Measurements from ENCODE around the gene RIGI.
A peak's percentile ranks its signal among the peaks of the same experiment; 100 is the strongest.
"Not testable (repeated sequence)": the region's sequence is repeated elsewhere in the genome, so short reads cannot be mapped to it uniquely, and the experiment has no call there.

The RIGI gene

GRCh38 chr9:32526041-32526706, at the start of gene RIGI:
Gene RIGI, minus strand, starts transcription at chr9:32526196. Its CDS starts 30 bp downstream, at chr9:32526166.
- DNase-seq = peak; percentile 97

- DNase-seq = no peak
Observed at GRCh38 chr9:32574858-32575257, 48.9 kb upstream of the RIGI start.

GRCh38 chr9:32573821-32574220, 47.8 kb upstream of the RIGI start:
- no peak for DNase-seq

- DNase-seq = peak; percentile 87
Observed at GRCh38 chr9:32572900-32573523, 47.0 kb upstream of the RIGI start, which contains the start of gene NDUFB6. Gene NDUFB6, minus strand, starts transcription at chr9:32573159. Its CDS starts 99 bp downstream, at chr9:32573060.

- peak; percentile 67 for DNase-seq
Observed at GRCh38 chr9:32571969-32572899, 46.2 kb upstream of the RIGI start.

- DNase-seq = no peak
Observed at GRCh38 chr9:32570262-32570661, 44.3 kb upstream of the RIGI start.

- DNase-seq = no peak
Observed at GRCh38 chr9:32566770-32567169, 40.8 kb upstream of the RIGI start.

- DNase-seq = no peak
Observed at GRCh38 chr9:32565967-32566366, 40.0 kb upstream of the RIGI start.

GRCh38 chr9:32558408-32558934, 32.5 kb upstream of the RIGI start:
- no peak for DNase-seq

- no peak for DNase-seq
Observed at GRCh38 chr9:32554591-32554990, 28.6 kb upstream of the RIGI start.

- no peak for DNase-seq
Observed at GRCh38 chr9:32554107-32554506, 28.1 kb upstream of the RIGI start.

GRCh38 chr9:32552172-32552872, 26.3 kb upstream of the RIGI start, which contains the start of the genes SMIM27 and TOPORS:
Gene SMIM27, plus strand, starts transcription at chr9:32552327. Its CDS starts 108 bp downstream, at chr9:32552435.
Gene TOPORS, minus strand, starts transcription at chr9:32552586. Its CDS starts 150 bp downstream, at chr9:32552436.
- peak; percentile 91 for DNase-seq

- peak; percentile 29 for DNase-seq
Observed at GRCh38 chr9:32551276-32552051, 25.5 kb upstream of the RIGI start.

- DNase-seq = peak; percentile 88
Observed at GRCh38 chr9:32550562-32551275, 24.7 kb upstream of the RIGI start.

- DNase-seq = no peak
Observed at GRCh38 chr9:32550150-32550561, 24.2 kb upstream of the RIGI start.

- not testable (repeated sequence) for DNase-seq
Observed at GRCh38 chr9:32548213-32548612, 22.2 kb upstream of the RIGI start.

GRCh38 chr9:32545884-32546283, 19.9 kb upstream of the RIGI start:
- no peak for DNase-seq

- DNase-seq = no peak
Observed at GRCh38 chr9:32543047-32543446, 17.1 kb upstream of the RIGI start.

GRCh38 chr9:32533816-32534215, 7.8 kb upstream of the RIGI start:
- DNase-seq = no peak

GRCh38 chr9:32533336-32533735, 7.3 kb upstream of the RIGI start:
- DNase-seq = no peak

- no peak for DNase-seq
Observed at GRCh38 chr9:32526707-32527048, 682 bp upstream of the RIGI start.

All from NCI-H526 treated with DMSO at 0.1 percent for 48 hours (cell line).